Measurements from ENCODE around the gene THEM4.
"Not testable (repeated sequence)": the region's sequence is repeated elsewhere in the genome, so short reads cannot be mapped to it uniquely, and the experiment has no call there.

The THEM4 gene

GRCh38 chr1:151935894-151936602 is 26.7 kb upstream of the THEM4 start:
- in situ Hi-C loops (cut with MboI; ENCODE audit: low pct_unique_long_range_greater_than_20kb, low sequenced_read_pairs): no loop called here
- no peak for DNase-seq

- in situ Hi-C loops (cut with MboI; ENCODE audit: low pct_unique_long_range_greater_than_20kb, low sequenced_read_pairs): no loop called here
- DNase-seq: no peak
Measured at GRCh38 chr1:151935154-151935553, 25.8 kb upstream of the THEM4 start.

GRCh38 chr1:151934048-151934493 is 24.8 kb upstream of the THEM4 start:
- in situ Hi-C loops (cut with MboI; ENCODE audit: low pct_unique_long_range_greater_than_20kb, low sequenced_read_pairs): no loop called here
- DNase-seq: peak; percentile 69

- no peak for DNase-seq
- in situ Hi-C loops (cut with MboI; ENCODE audit: low pct_unique_long_range_greater_than_20kb, low sequenced_read_pairs): no loop called here
Measured at GRCh38 chr1:151924691-151925587, 15.6 kb upstream of the THEM4 start.

GRCh38 chr1:151923422-151923821 is 14.1 kb upstream of the THEM4 start:
- DNase-seq: no peak
- in situ Hi-C loops (cut with MboI; ENCODE audit: low pct_unique_long_range_greater_than_20kb, low sequenced_read_pairs): no loop called here

GRCh38 chr1:151920149-151920548 is 10.8 kb upstream of the THEM4 start:
- DNase-seq: peak; percentile 56
- in situ Hi-C loops (cut with MboI; ENCODE audit: low pct_unique_long_range_greater_than_20kb, low sequenced_read_pairs): no loop called here

- no peak for DNase-seq
- in situ Hi-C loops (cut with MboI; ENCODE audit: low pct_unique_long_range_greater_than_20kb, low sequenced_read_pairs): no loop called here
Measured at GRCh38 chr1:151918819-151919610, 9.7 kb upstream of the THEM4 start.

- DNase-seq: no peak
- in situ Hi-C loops (cut with MboI; ENCODE audit: low pct_unique_long_range_greater_than_20kb, low sequenced_read_pairs): no loop called here
Measured at GRCh38 chr1:151918156-151918555, 8.8 kb upstream of the THEM4 start.

- DNase-seq: no peak
- in situ Hi-C loops (cut with MboI; ENCODE audit: low pct_unique_long_range_greater_than_20kb, low sequenced_read_pairs): no loop called here
Measured at GRCh38 chr1:151916726-151917370, 7.5 kb upstream of the THEM4 start.

GRCh38 chr1:151915061-151915686 is 5.9 kb upstream of the THEM4 start:
- no peak for DNase-seq

GRCh38 chr1:151914076-151914475 is 4.8 kb upstream of the THEM4 start:
- in situ Hi-C loops (cut with MboI; ENCODE audit: low pct_unique_long_range_greater_than_20kb, low sequenced_read_pairs): no loop called here

More at GRCh38 chr1:151915061-151915686, 5.9 kb upstream of the THEM4 start:
- in situ Hi-C loops (cut with MboI; ENCODE audit: low pct_unique_long_range_greater_than_20kb, low sequenced_read_pairs): no loop called here

GRCh38 chr1:151912973-151913372 is 3.7 kb upstream of the THEM4 start:
- no peak for DNase-seq
- in situ Hi-C loops (cut with MboI; ENCODE audit: low pct_unique_long_range_greater_than_20kb, low sequenced_read_pairs): no loop called here

More at GRCh38 chr1:151914076-151914475, 4.8 kb upstream of the THEM4 start:
- DNase-seq: no peak

- DNase-seq: peak; percentile 27
- in situ Hi-C loops (cut with MboI; ENCODE audit: low pct_unique_long_range_greater_than_20kb, low sequenced_read_pairs): no loop called here
Measured at GRCh38 chr1:151908228-151908691, 1.1 kb downstream of the THEM4 start.

- in situ Hi-C loops (cut with MboI; ENCODE audit: low pct_unique_long_range_greater_than_20kb, low sequenced_read_pairs): no loop called here
- DNase-seq: peak; percentile 44
Measured at GRCh38 chr1:151907363-151908139, 1.8 kb downstream of the THEM4 start.

- DNase-seq; in situ Hi-C loops (cut with MboI; ENCODE audit: low pct_unique_long_range_greater_than_20kb, low sequenced_read_pairs): not testable (repeated sequence)
Measured at GRCh38 chr1:151906324-151906645, 3.0 kb downstream of the THEM4 start.

- in situ Hi-C loops (cut with MboI; ENCODE audit: low pct_unique_long_range_greater_than_20kb, low sequenced_read_pairs): not testable (repeated sequence)
- peak; percentile 37 for DNase-seq
Measured at GRCh38 chr1:151905443-151906323, 3.6 kb downstream of the THEM4 start.

GRCh38 chr1:151905070-151905442 is 4.3 kb downstream of the THEM4 start:
- in situ Hi-C loops (cut with MboI; ENCODE audit: low pct_unique_long_range_greater_than_20kb, low sequenced_read_pairs): no loop called here
- peak; percentile 41 for DNase-seq
